HepG2 (cell line): ENCODE data around the gene FBXO9. TPM values are rescaled to one million over a fixed set of nuclear protein-coding genes. Genes with fewer than 3 reads are reported as not detected.

Source experiments
- ATAC-seq: fragments of 200-7000 bp; cut with Tn5 transposase; 3 replicates; pipeline ENCODE4 v1.9.1; 2020; ENCODE audit warnings: mild to moderate bottlenecking, moderate library complexity
- BruUV-seq: library from RNA; stranded (reverse); fragments of 400-500 nt; replicated peaks from 2 replicates; lab custom pipeline; 2021; lab: Mats Ljungman, UMichigan
- CTCF ChIA-PET: fragments of 300-600 bp; formaldehyde crosslinking; extraction: SDS; loops from one replicate; lab custom pipeline; 2021; ENCODE audit warnings: low total read pairs, inconsistent platforms, low intra/inter-chr PET ratio; lab: Yijun Ruan, JAX
- POLR2A ChIA-PET: fragments of 350-600 bp; sonication (Branson Sonifier 250); formaldehyde crosslinking; loops from one replicate; lab custom pipeline; 2020; ENCODE audit warnings: antibody characterized with exemption, inconsistent platforms; lab: Yijun Ruan, JAX
- DNase-seq: peaks from one replicate; pipeline ENCODE4 v3.0.0-alpha.2; 2015; ENCODE audit warnings: low spot score
- FAIRE-seq: peaks from 3 replicates; lab custom pipeline; 2011; peaks lifted over from hg19 to GRCh38; lab: Jason Lieb, UNC
- H2AFZ ChIP-seq: one replicate; pipeline ENCODE4 v1.6.1; 2011; ENCODE audit warnings: low read length, inconsistent platforms
- H3K27ac ChIP-seq: fragments of 300-600 bp; 3 replicates; pipeline ENCODE4 v1.8.0; 2011; ENCODE audit warnings: mixed run types, mild to moderate bottlenecking, mixed read lengths, low read length, inconsistent platforms; ENCODE audit not compliant: insufficient read depth; ENCODE audit errors: extremely low read length
- H3K27me3 ChIP-seq, 2 experiments: fragments of 200-600 bp in 1 of 2; 2 replicates in 1 of 2; 3 replicates in 1 of 2; pipeline versions ENCODE4 v1.6.0 to v1.8.0; 2011; ENCODE audit warnings: low read length in 2 of 2, mild to moderate bottlenecking in 2 of 2, moderate library complexity in 2 of 2, inconsistent platforms in 1 of 2; ENCODE audit not compliant: insufficient read depth in 2 of 2, control insufficient read depth in 1 of 2
- H3K36me3 ChIP-seq, 2 experiments: fragments of 200-600 bp in 1 of 2; replicated peaks in 1 of 2; 2 replicates in 1 of 2; 3 replicates in 1 of 2; pipeline versions ENCODE4 v1.5.1 to v1.8.0; 2011; ENCODE audit warnings: low read length in 2 of 2, inconsistent platforms in 1 of 2; ENCODE audit not compliant: insufficient read depth in 2 of 2, control insufficient read depth in 1 of 2
- H3K4me1 ChIP-seq: 2 replicates; pipeline ENCODE4 v1.5.1; 2012; ENCODE audit warnings: low read length, inconsistent platforms; ENCODE audit not compliant: insufficient read depth
- H3K4me2 ChIP-seq: 2 replicates; pipeline ENCODE4 v1.6.0; 2011; ENCODE audit warnings: low read depth, low read length, inconsistent platforms
- H3K4me3 ChIP-seq, 3 experiments: fragments of 200-600 bp in 1 of 3; sonication (generic), shearing (Covaris generic) in 1 of 3; replicated peaks in 1 of 3; 2 replicates each; pipeline ENCODE4 v1.5.1; 2011 to 2016; ENCODE audit warnings: low read length in 3 of 3, inconsistent platforms in 2 of 3, low read depth in 2 of 3, mild to moderate bottlenecking in 2 of 3, control low read depth in 1 of 3, mixed read lengths in 1 of 3; ENCODE audit not compliant: insufficient read depth in 1 of 3
- H3K79me2 ChIP-seq: one replicate; pipeline ENCODE4 v1.6.1; 2011; ENCODE audit warnings: low read length, inconsistent platforms; ENCODE audit not compliant: insufficient read depth
- H3K9ac ChIP-seq: 2 replicates; pipeline ENCODE4 v1.6.0; 2011; ENCODE audit warnings: mild to moderate bottlenecking, low read depth, low read length, inconsistent platforms; ENCODE audit not compliant: insufficient read depth
- H3K9me3 ChIP-seq: 2 replicates; pipeline ENCODE4 v1.5.1; 2012; ENCODE audit warnings: mild to moderate bottlenecking, low read length
- H4K20me1 ChIP-seq: 2 replicates; pipeline ENCODE4 v1.6.0; 2011; ENCODE audit warnings: inconsistent platforms, mild to moderate bottlenecking, low read length, moderate library complexity; ENCODE audit not compliant: insufficient read depth
- JDP2 ChIP-seq: sonication (generic); formaldehyde crosslinking; IDR thresholded peaks from 2 replicates; pipeline ENCODE4 v1.8.1; 2022; ENCODE audit warnings: missing genetic modification reagents, borderline replicate concordance
- MAFF ChIP-seq: IDR thresholded peaks from 2 replicates; pipeline ENCODE4 v1.6.1; 2011; ENCODE audit warnings: low read depth, low read length, improper control_type of control experiment
- MAFK ChIP-seq, 2 experiments: IDR thresholded peaks in 1 of 2; conservative IDR thresholded peaks in 1 of 2; 2 replicates each; pipeline ENCODE4 v1.6.1; 2011; ENCODE audit warnings: improper control_type of control experiment in 2 of 2, low read length in 2 of 2
- TEAD2 ChIP-seq: sonication (generic); formaldehyde crosslinking; IDR thresholded peaks from 2 replicates; pipeline ENCODE4 v1.9.0; 2021; ENCODE audit warnings: missing genetic modification reagents
- ZBTB43 ChIP-seq: sonication (generic); formaldehyde crosslinking; conservative IDR thresholded peaks from 2 replicates; pipeline ENCODE4 v1.4.0; 2020; ENCODE audit warnings: missing genetic modification reagents
- ZFYVE20 ChIP-seq: sonication (generic); formaldehyde crosslinking; IDR thresholded peaks from 2 replicates; pipeline ENCODE4 v1.8.0; 2023; ENCODE audit warnings: low read depth, mild to moderate bottlenecking, moderate library complexity, missing genetic modification reagents, borderline replicate concordance
- ZNF263 ChIP-seq: sonication (generic); formaldehyde crosslinking; IDR thresholded peaks from 2 replicates; pipeline ENCODE4 v1.4.0; 2020; ENCODE audit warnings: missing genetic modification reagents
- ZNF264 ChIP-seq: sonication (generic); formaldehyde crosslinking; IDR thresholded peaks from 2 replicates; pipeline ENCODE4 v1.4.0; 2020; ENCODE audit warnings: missing genetic modification reagents
- ZNF546 ChIP-seq: sonication (generic); formaldehyde crosslinking; conservative IDR thresholded peaks from 2 replicates; pipeline ENCODE4 v1.8.1; 2023; ENCODE audit warnings: mild to moderate bottlenecking, missing genetic modification reagents
- ZNF598 ChIP-seq: sonication (generic); formaldehyde crosslinking; IDR thresholded peaks from 2 replicates; pipeline ENCODE4 v1.5.1; 2020; ENCODE audit warnings: mild to moderate bottlenecking, missing genetic modification reagents, borderline replicate concordance
- ZNF766 ChIP-seq: sonication (generic); formaldehyde crosslinking; IDR thresholded peaks from 2 replicates; pipeline ENCODE4 v1.5.0; 2020; ENCODE audit warnings: missing genetic modification reagents, borderline replicate concordance
- WGBS: methylation state at CpG from one replicate; pipeline ENCODE4 v1.1.6; 2017; ENCODE audit warnings: low lambda C conversion rate; 5-methylcytosine and 5-hydroxymethylcytosine counted together
- in situ Hi-C: cut with HindIII; loops from 2 replicates; pipeline ENCODE4 v1.10.0; 2017; ENCODE audit warnings: low pct_unique_long_range_greater_than_20kb; ENCODE audit not compliant: extremely low pct_ligation_motif_present
- intact Hi-C: fragments of 100-400 bp; cut with micrococcal nuclease; formaldehyde crosslinking; loops from one replicate; pipeline ENCODE4 v1.10.0; 2022; ENCODE audit not compliant: unreplicated experiment
- polyA plus RNA-seq, 8 experiments: library from polyadenylated mRNA; depleted of rRNA in 3 of 8; stranded (reverse) in 7 of 8; unstranded in 1 of 8; fragments of >200 nt; fragmentation: Illumina TruSeq in 4 of 8; extraction: Trizol in 4 of 8; gene quantifications; 2 replicates each; pipeline versions ENCODE4 v1.2.1 to v1.2.3, GENCODE V29; 2011 to 2016; ENCODE audit warnings: low read depth in 4 of 8, missing spikeins in 1 of 8, mixed read lengths in 1 of 8; ENCODE audit not compliant: insufficient read depth in 1 of 8
- total RNA-seq, 5 experiments: library from RNA; depleted of rRNA; stranded (reverse); fragments of >200 nt; fragmentation: Illumina TruSeq; extraction: Trizol; gene quantifications; 2 replicates each; pipeline ENCODE4 v1.2.3, GENCODE V29; 2016; ENCODE audit warnings: low read depth in 1 of 5

FBXO9 gene
- total and polyA plus RNA-seq, 2 of the 13 experiments (the other 11 are each of a cell fraction or from before 2014, with no cell fraction given), result 64.3 to 98.4 TPM

DNA sequence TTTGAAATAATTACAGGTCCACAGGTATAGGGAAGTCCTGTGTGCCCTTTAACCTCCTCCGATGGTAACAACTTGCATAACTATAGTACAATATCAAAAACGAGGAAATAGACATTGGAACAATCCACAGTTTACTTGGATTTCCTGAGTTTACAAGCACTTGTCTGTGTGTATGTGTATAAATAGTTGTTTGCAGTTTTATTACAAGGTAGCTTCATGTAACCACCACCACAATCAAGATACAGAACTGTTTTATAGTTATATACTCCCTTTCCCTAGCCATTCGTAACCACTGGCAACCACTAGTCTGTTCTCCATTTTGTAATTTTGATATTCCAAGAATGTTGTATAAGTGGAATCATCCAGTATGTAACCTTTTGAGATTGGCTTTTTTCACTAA is 9.1 kb downstream of the FBXO9 start:
- no peak overlapping the region for H3K4me3 ChIP-seq
- no peaks in the 10 kb centered on the region for H4K20me1 ChIP-seq
- ATAC-seq, result no peak
- in situ Hi-C loops, result no loop called here
- ChIA-PET CTCF (no interaction called here), POLR2A (no interaction called here)
- no peak for FAIRE-seq
- no peak overlapping the region for H3K4me2 ChIP-seq
- no TSS peak for BruUV-seq
- H3K36me3 ChIP-seq, result peaks cover 10 to 44% of the 10 kb centered on the region in 2 experiments
- WGBS, result 96% methylated on average over 3 of the region's 3 CpGs
- H3K27me3 ChIP-seq, result no peaks in the 10 kb centered on the region
- no peak overlapping the region for H2AFZ ChIP-seq
- intact Hi-C loops, result no loop called here
- H3K79me2 ChIP-seq, result no peaks in the 10 kb centered on the region
- no peak for DNase-seq
- H3K27ac ChIP-seq, result no peak overlapping the region
- no peaks in the 10 kb centered on the region for H3K4me1 ChIP-seq
- no peak overlapping the region for H3K9ac ChIP-seq
- no peaks in the 10 kb centered on the region for H3K9me3 ChIP-seq
- TF ChIP-seq ZNF546 (no peak), ZFYVE20 (CRISPR knock-in tag) (no peak), ZNF598 (CRISPR knock-in tag) (no peak), ZNF766 (CRISPR knock-in tag) (no peak), ZBTB43 (CRISPR knock-in tag) (no peak)

- ChIA-PET POLR2A (no interaction called here), CTCF (no interaction called here)
- no peak for DNase-seq
- TF ChIP-seq JDP2 (CRISPR knock-in tag), result no peak
- no peak for TF ChIP-seq ZNF263 (CRISPR knock-in tag)
- peak; percentile 73 for TF ChIP-seq MAFF
- TF ChIP-seq MAFK (conservative IDR thresholded peaks at IDR 0.05 in 1 of 2, IDR thresholded peaks at IDR 0.05 in 1 of 2; ENCODE audit: low read length in 2 of 2), result peak; percentile 81 to 88
- no peak for TF ChIP-seq TEAD2
- TF ChIP-seq ZNF264 (CRISPR knock-in tag), result no peak
- BruUV-seq, result no TSS peak
- H3K27me3 ChIP-seq, result no peaks in the 10 kb centered on the region
- no peaks in the 10 kb centered on the region for H3K9me3 ChIP-seq
- intact Hi-C loops, result no loop called here
- WGBS, result 100% methylated on average over 1 of the region's 1 CpG
- no peaks in the 10 kb centered on the region for H4K20me1 ChIP-seq
- H3K27ac ChIP-seq, result no peak overlapping the region
- no peaks in the 10 kb centered on the region for H3K79me2 ChIP-seq
- no peak overlapping the region for H3K4me2 ChIP-seq
- in situ Hi-C loops, result no loop called here
- FAIRE-seq, result no peak
- H3K4me3 ChIP-seq, result no peak overlapping the region
- H3K36me3 ChIP-seq, result peaks cover 4 to 61% of the 10 kb centered on the region in 2 experiments
- H3K9ac ChIP-seq, result no peak overlapping the region
- no peak for ATAC-seq
- no peaks in the 10 kb centered on the region for H3K4me1 ChIP-seq
- H2AFZ ChIP-seq, result no peak overlapping the region
Observed at GRCh38 chr6:53080813-53081212, 15.6 kb downstream of the FBXO9 start.
